Activated CD8-positive, alpha-beta memory T cell treated with anti-CD3 and anti-CD28 coated beads for 24 hours (primary cell): Measurements from ENCODE around the gene SPINK1.
"Not testable (repeated sequence)": the region's sequence is repeated elsewhere in the genome, so short reads cannot be mapped to it uniquely, and the experiment has no call there.

ENCODE experiments used
- DNase-seq: peaks from one replicate; pipeline ENCODE4 v3.0.0-alpha.2; 2020

Gene SPINK1

DNA sequence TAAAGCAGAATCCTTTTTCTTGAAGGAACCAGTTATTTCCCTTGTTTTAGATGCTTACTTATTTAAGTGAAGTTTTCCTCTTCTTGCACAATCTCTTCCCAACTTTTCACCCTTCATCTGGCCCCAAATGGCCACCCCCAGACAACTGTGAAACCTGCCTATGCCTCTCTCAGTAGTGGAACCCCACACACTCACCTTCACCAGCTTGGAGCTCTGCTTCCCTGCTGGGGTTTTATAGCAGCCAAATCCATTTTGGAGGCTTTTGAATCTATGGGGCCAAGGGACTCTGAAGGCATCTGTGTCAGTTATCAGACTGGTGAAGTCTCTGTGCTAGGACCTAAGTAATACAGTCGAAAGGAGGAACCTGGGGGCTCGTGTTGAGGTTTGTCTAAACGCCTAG is 22.9 kb upstream of the SPINK1 start:
- DNase-seq: no peak

DNA sequence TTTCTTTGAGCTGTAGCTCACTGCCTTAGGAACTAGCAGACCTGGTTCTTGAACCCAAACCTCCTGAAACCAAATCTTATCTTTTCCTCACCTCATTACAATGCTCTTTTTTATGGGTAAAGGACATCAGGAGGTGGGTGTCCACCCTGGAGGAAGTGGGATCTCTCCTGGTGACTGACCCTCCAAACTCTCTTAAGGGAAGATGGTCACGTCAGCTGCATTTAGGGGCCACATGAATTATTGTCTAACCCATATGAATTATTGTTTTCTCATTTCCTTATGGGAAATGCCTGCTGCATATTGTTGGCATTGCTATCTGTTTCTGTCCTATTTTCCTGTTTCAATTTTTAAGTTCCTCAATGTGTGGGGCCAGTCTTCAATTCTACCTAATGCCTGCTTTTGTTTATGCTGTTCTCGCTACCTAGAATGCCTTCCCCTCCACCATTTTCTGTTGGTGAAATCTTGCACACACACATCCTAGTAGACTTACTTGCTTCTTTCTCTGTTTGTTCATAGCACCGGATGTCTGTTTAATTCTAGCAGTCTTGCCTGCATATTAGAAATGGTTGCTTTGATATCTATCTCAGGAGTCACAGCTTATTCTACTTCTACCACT is 22.0 kb upstream of the SPINK1 start:
- no peak for DNase-seq

DNA sequence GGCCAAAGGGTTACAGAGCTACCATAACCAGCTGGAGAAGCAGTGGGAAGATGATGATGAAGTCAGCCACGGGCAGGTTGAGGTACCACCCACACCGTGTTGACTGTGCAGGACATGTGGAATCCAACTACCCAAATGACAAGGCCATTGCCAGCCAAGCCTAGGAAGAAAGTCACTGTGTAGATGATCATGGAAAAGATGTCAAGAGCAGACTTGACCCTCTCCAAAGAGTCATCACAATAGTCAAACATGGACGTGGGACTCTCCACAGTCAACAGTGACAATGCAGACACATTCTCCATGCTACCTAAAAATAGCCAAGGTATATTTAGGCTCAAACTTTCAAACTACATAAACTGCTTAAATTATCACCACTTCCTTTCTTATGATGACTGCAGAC is 20.9 kb upstream of the SPINK1 start:
- DNase-seq: no peak

DNA sequence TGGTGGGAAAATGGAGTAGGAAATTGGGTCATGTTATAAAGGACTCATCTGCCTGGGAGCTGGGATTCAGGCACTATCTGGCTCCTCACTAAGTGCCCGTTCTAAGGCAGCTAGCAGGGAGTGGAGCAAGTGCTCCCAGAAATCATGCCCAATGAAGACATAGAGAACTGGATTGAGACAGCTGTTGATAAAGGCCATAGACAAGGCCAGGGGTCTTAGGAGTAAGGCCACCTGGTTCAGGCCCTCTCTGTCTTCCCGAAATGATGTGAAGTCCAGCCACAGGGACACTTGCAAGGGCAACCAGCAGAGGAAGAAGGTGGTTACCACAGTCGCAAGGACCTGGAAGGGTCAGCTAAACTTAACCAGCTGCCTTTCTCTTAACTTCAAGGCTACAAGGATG is 20.1 kb upstream of the SPINK1 start:
- DNase-seq: no peak

DNA sequence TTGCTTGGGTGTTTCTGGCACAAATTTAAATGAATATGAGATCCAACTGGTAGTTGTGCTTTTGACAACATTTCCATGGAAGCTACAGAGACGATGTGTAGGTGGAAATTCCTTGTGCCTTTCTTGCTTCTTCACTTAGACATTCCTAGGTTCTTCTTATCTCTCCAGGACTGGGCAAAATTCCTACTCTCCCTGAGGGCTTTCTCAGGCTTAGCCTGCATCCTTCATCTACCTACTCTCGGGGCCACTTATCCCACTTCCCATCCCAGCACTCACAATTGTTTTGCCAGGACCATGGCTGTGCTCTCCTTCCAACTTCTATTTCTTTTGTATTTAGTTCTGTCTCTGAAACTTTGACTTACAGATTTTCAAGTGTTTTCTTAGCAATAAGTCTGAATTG is 17.8 kb upstream of the SPINK1 start:
- DNase-seq: no peak

DNA sequence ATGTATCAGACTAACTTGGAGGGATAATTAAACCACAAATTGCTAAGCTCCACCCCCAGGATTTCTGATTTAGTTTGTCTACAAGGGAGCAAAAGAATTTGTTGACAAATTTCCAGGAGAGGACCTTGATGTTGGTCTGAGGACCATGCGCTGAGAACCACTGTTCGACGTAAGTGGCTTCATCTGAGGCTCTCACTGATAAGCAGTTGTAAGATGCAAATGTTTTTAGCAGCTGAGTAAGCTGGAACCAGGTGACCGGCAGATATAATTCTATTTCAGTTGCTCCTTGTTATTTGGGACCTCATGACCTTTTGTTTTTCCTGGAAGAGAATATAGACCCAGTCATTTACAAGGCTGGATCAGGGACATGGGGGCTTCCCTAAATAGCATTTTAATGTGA is 14.1 kb upstream of the SPINK1 start:
- no peak for DNase-seq

DNA sequence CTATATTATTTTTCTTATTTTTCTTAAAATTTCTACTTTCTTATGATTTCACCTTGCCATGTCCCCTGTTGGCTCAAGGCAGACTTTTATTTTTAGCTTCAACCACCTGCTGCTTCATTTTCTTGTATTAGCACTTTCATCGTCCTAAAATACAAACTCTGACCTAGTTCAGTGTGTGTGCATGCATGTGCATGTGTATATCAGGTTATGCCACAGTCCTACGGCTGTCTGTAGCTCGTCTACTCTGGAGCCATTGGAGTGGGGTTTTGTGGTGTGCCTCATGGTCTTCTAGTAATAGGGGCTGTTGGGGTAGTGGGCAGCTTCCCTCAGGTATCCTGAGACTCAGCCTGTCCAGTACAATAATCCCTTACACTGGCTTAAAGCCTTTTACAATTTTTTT is 13.4 kb upstream of the SPINK1 start:
- DNase-seq: no peak

DNA sequence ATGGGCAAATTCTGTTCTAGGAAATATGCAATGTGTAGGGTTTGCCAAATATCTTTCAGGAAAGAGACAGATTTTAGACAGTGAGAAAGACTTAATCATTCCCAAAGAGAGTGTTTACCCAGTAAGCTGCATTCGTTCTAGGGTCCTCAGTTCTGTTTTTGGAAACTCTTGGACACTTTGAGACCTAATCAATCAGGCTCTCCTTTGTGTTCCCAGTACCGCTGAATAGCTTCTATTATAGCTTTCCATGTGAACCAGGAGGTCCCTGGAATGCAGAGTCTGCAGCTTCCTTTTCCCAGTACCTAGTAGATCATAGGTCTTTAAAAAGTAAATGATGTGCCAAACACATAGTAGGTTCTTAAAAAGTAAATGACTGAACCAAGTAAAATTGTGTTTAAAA is 11.4 kb upstream of the SPINK1 start:
- no peak for DNase-seq

DNA sequence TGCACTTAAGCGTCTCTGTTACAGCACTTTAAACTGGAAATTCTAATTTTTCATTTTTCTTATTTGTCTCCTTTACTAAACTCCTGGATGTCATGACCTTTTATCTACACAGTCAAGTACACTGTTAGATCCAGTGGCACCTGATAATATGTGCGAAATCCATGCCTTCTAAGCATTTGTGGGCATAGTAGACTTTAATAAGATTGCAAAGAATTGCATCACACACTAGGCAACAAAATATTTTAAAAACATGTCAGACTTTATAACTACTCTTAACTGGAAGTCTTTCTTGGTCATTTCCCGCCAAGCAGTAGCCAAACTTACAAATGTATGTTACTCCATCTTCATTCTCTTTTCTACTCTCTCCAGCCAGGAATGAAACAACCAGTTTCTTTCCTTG is 5.0 kb upstream of the SPINK1 start:
- no peak for DNase-seq

DNA sequence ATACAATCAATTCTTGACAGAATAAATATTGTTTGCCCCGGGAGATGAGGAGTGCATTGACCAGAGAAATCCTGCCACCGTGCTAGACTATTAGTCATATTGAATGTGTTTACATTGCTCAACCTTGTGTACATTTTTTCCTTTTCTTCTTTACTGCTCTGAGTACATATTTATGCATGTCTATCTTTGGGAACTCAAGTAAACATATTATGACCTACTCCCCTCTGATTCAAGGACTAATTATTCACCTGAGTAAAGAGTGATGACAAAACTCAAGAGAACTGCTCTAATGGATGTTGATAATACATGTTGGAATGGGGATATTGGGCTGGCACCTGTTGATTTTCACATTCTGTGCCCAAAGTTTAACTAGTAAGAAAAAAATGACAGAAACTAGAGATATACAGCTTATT is 3.9 kb upstream of the SPINK1 start:
- no peak for DNase-seq

DNA sequence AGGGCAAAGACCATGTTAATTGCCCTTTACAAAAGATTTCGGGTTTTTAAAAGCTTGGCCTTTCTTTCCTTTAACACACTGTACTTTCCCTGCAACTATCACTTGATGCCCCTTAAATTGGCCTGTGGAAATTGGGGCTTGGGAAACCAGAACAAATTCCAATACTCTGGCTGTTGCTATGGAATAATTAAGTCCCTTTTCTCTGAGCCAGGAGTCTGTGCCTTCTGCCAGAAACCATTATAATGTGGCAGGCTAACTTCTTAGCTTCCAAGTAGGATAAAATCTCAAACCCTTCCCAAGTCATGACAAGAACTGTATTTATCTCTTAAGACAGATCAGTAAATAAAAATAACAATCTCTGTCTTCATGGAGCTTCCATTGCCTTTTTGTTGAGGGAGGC is 1.1 kb upstream of the SPINK1 start:
- DNase-seq: no peak

DNA sequence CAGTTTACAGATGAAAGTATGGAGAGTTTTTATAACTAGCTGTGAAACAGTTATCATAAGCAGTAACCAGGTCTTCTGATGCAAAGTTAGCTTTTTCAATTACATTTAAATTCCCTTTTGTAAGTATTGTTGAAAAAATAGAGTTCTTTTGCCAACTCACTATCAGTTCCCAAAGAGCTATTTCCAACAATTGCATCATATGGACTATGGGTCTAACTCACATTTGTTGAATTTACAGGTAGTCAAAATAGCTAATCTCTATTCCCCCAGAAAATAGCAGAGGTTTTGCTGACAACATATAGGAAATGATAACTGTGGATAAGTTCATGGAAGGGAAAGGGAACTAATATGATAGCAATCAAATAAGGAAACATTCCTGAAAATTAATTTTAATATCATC is 1.4 kb downstream of the SPINK1 start:
- DNase-seq: no peak

DNA sequence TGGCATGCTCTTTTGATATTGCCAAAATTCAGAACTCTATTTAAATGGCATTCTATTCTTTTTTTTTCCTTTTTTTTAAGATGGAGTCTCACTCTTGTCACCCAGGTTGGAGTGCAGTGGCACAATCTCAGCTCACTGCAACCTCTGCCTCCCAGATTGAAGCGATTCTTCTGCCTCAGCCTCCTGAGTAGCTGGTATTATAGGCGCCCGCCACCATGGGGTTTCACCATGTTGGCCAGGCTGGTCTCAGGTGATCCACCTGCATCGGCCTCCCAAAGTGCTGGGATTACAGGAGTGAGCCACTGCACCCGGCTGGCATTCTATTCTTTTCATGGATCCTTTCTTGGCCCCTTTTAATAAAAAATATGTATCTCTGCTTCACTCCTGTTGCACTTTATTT is 4.5 kb downstream of the SPINK1 start:
- not testable (repeated sequence) for DNase-seq

DNA sequence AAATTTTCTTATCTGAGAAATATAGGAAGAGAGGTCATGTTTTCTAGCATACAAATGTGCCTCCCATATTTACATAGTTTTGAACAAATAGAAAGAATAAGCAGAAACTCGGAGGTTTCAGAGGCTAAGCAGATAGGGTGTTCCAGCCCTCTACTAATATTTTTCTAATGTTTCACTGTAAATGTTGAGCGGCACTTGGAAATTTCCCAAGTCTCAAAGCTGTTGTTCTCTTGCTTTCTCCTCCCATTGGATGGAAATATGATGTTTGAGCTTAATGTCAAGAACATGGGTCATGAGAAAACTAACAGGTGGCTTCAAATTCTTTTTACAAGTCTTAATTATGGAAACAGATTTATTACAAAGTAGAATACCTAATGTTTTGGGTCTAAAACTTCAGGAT is 5.1 kb downstream of the SPINK1 start:
- no peak for DNase-seq

DNA sequence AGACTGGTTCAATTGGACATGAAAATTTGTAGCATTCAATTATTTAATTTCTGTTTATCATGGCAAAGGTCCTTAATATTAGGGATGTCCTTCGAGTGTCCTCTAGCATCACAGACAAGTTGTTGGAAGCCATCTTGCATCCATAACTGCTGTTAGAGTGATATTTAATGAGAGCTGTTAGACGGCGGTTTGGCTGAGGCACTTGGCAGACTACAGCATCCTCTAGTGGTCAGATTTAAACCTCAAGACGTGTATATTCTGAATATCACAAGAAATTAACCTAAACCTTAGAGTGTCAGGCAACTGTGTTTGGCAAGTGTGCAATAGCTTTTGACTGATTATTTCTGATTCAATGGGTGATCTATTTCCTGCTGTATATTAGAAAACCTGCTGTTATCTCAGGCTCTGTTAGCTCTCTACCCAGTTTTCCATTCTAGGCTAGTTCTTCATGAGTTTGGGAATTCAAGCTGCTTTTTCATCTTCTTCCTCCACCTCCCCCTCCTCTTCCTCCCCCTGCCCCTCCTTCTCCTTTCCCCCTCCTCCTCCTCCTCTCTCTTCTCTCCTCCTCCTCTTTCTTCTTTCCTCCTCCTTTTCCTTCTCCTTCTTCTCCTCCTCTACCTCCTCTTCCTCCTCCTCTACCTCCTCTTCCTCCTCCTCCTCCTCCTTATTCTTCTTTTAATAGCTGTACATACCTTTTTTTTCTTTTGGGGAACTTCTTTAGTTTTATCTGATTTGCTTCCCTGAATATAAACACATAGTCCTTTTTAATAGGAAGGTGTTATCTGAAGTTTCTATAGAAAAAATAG is 8.6 kb downstream of the SPINK1 start:
- DNase-seq: no peak

DNA sequence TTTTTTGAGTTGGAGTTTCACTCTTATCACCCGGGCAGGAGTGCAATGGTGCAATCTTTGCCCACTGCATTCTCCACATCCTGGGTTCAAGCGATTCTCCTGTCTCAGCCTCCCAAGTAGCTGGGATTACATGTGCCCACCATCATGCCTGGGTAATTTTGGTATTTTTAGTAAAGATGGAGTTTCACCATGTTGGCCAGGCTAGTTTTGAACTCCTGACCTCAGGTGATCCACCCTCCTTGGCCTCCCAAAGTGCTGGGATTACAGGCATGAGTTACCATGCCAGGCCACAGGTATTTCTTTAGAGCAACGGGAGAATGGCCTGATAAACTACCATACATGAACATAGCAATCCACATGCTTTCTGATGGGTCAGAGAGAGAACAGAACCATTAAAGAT is 9.2 kb downstream of the SPINK1 start:
- DNase-seq: not testable (repeated sequence)

DNA sequence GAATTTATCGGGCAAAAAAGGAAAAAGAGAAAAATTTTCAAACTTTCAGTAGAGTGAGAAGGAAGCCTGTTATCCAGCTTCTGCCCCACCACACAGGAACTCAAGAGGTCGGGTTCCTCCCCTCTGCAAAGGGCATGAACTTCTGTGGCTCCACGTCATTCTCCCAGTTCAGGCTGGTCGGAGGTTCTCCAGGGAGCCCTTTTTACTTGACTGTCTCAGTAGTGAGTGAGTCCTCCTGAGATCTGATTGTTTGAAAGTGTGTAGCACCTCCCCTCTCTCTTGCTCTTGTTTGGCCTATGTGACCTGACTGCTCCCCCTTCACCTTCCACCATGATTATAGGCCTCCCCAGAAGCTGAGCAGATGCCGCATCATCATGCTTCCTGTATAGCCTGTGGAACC is 9.7 kb downstream of the SPINK1 start:
- no peak for DNase-seq

DNA sequence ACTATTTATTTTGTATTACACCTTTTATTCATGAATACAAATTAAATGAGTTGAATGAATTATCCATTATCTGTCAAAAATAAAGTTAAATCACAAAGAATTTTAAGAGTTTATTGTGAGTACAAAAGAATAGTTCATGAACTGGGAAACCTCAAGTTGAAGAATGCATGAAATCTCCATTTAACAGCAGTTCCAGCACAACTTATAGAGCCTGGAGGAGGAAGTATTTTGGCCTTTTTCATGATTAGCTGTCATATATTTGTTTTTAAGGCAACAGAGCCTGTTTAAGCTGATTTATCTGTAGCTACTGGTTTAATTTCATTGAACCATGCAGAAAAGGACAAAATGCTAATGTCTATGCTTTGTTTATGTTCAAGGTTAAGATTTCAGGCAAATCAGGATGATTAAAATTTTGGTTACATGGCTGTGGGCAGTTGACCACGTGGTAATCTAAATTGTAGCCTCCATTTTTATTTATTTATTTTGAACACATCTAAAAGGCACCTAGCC is 12.2 kb downstream of the SPINK1 start:
- DNase-seq: no peak

DNA sequence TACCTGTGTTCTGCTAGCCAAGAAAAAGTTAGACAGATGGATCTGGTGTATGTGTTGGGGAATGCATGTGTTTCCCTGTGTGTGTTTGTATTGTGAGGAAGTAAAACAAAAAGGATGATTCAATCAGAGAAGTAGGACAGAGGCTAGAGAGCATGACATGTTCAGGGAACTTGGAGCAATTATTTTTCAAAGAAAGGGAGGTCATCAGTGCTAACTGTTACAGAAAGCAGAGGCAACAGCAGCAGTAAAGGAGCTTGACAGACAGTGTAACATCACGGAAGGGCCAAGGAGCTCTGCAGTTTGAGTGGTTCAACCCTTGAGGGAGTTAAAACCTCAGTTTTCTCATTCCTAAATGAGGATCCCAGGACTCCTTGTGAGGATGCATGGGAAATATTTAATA is 13.2 kb downstream of the SPINK1 start:
- DNase-seq: no peak

DNA sequence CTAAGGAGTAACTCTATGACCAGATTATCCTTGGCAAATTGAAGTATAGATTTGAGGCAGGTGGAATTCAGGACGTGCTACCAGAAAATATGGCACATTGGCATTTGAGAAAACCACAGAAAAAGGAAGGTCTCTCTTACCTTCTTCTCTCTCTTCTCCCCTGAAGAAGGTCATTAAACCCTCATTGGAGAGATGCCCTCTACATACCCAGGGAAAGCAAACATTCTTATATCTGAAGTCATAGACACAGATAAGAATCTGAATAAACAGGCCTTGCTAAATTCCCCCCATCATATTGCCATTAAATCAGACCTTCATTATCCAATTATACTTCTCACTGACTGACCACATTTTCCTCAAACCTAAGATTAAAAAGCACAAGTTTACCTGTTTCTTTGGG is 17.8 kb downstream of the SPINK1 start:
- DNase-seq: no peak

DNA sequence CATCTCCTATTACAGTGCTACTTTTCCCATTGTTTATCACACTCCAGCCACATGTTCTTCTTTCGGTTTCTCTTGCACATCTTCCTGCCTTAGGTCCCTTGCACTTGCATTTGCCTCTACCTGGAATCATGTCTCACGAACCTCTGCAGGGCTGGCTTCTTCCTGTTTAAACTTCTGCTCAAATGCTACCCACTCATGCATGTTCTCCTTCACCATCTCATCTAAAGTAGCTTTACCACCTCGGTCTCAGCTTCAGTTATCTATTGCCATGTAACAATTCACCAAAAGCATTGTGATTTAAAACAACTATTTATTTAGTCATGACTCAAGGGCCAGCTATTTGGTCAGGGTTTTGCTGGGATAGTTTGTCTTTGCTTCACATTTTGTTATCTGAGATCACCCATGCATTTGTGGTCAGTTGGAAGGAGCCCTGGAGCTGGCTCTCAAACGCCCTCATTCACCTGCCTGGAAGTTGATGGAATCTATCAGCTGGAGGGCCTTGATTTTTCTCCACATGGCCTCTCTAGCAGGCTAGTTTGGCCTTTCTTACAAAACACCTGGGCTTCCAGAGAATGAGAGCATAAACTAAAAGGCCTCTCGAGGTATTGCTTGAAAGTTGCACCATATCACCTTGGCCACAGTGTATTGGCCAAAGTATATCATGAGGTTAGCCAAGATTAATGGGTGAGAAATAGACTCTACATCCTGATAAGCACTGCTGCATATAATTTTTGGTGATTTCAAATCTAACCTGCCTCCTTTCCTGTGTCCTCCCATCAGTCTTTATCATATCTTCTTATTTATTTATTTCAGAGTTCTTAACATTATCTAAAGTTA is 21.4 kb downstream of the SPINK1 start:
- no peak for DNase-seq

DNA sequence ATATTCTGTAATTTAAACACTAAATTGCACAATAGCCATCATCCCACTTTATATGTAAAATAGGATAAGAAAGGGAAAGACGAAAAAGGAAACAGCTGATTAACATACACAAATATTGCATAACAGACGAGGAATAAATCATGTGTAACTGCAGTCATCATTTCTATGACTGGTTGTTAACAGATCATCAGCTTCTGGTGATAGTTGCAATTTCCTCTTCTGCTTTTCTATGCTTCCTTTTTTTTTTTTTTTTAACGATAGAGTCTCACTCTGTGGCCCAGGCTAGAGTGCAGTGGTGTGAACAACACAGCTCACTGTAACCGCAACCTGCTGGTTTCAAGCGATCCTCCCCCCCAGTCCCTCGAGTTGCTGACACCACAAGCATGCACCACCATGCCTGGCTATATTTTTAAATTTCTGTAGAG is 26.4 kb downstream of the SPINK1 start:
- no peak for DNase-seq

DNA sequence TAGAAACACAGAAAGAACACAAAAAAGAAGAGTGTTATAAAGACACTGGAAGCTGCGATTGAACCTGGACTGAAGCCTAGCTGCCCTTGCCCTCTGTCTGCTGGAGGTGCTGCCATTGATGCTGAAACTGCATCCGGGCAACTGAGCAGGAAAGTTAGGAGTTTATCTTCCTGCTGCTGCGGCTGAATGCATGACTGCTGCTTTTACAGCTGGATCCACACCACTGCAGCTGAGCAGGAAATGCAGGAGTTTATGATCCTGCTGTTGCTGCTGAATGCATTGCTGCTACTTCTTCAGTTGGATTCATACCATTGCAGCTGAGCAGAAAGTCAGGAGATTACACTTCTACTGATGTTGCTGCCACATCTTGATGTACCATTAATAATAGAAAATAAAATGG is 27.1 kb downstream of the SPINK1 start:
- DNase-seq: no peak

DNA sequence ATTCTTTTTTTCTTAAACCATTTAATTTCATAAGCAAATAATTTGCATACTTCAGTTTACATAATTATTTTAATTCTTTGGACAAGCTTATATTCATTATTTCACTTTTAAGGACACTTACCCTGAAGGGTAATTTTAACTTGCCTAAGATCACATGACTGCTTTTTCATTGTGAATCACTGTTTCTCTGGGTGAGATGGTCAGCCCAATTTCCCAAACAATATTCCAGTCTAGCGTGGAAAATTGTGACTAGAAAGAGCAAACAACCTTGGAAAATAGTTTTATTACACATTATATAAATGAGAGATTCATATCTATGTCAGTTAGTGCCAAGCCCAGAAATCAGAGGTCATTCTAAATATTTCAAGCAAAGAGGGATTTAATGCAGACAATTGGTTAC is 27.5 kb downstream of the SPINK1 start:
- no peak for DNase-seq
